MG63 (cell line): ENCODE measurements around the gene DHCR7. TPM values are rescaled to one million over a fixed set of nuclear protein-coding genes. Genes with fewer than 3 reads are reported as not detected.

Source experiments
- DNase-seq: peaks from one replicate; pipeline ENCODE4 v3.0.0-alpha.2; 2020
- H3K27me3 ChIP-seq: fragments of 250-450 bp; sonication (Bioruptor Pico); 2 replicates; pipeline ENCODE4 v1.5.1; 2020; ENCODE audit warnings: mild to moderate bottlenecking, moderate library complexity
- H3K36me3 ChIP-seq: fragments of 250-450 bp; sonication (Bioruptor Pico); 2 replicates; pipeline ENCODE4 v1.5.1; 2020; ENCODE audit warnings: mild to moderate bottlenecking, moderate library complexity
- H3K4me3 ChIP-seq: fragments of 250-450 bp; sonication (Bioruptor Pico); 2 replicates; pipeline ENCODE4 v1.5.1; 2020; ENCODE audit warnings: mild to moderate bottlenecking, moderate library complexity
- H3K9me3 ChIP-seq: fragments of 250-450 bp; sonication (Bioruptor Pico); 2 replicates; pipeline ENCODE4 v1.5.1; 2020; ENCODE audit warnings: mild to moderate bottlenecking, moderate library complexity
- total RNA-seq: library from RNA; depleted of rRNA; stranded (reverse); fragments of >200 nt; shearing (Covaris generic); gene quantifications from 2 replicates; pipeline ENCODE4 v1.2.3, GENCODE V29; 2014; ENCODE audit warnings: low replicate concordance

Gene DHCR7
- total RNA-seq, 1 experiment from 2014 or later, result 32.4 TPM

- DNase-seq, result no peak
- peaks cover 4% of the 10 kb centered on the region; the same call in 1 of the 2 replicates for H3K36me3 ChIP-seq
- H3K9me3 ChIP-seq, result no peaks in the 10 kb centered on the region
- no peak overlapping the region for H3K4me3 ChIP-seq
- H3K27me3 ChIP-seq, result no peaks in the 10 kb centered on the region
Observed at GRCh38 chr11:71465054-71465453, 16.9 kb upstream of the DHCR7 start.

GRCh38 chr11:71463331-71464211 is 15.4 kb upstream of the DHCR7 start:
- no peak for DNase-seq
- H3K36me3 ChIP-seq, result peaks cover 9% of the 10 kb centered on the region

DNA sequence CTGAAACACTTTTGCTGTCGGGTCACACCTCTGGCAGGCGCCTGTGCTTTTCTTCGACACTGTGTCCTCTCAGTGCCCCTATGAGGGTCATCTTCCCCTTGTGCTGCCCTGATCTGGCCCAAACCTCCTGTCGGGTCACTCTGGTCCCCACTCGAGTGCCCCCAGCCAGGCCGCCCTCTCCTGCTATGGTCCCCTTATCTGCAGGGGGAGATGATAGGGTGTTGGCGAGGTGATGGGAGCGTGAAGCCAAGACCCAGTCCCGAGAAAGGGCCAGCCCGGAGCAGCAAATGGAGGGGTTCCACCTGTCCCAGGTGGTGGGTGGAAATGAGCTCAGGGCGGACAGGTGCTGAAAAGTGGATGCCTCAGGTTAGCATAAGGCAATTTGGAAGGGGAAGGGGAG is 14.5 kb upstream of the DHCR7 start:
- H3K27me3 ChIP-seq, result no peaks in the 10 kb centered on the region
- H3K36me3 ChIP-seq, result peaks cover 9% of the 10 kb centered on the region
- no peaks in the 10 kb centered on the region for H3K9me3 ChIP-seq
- H3K4me3 ChIP-seq, result no peak overlapping the region
- no peak for DNase-seq

More at GRCh38 chr11:71463331-71464211, 15.4 kb upstream of the DHCR7 start:
- H3K4me3 ChIP-seq, result no peak overlapping the region
- no peaks in the 10 kb centered on the region for H3K27me3 ChIP-seq
- no peaks in the 10 kb centered on the region for H3K9me3 ChIP-seq

- H3K36me3 ChIP-seq, result peaks cover 7% of the 10 kb centered on the region
- DNase-seq, result no peak
- no peak overlapping the region for H3K4me3 ChIP-seq
Observed at GRCh38 chr11:71461696-71462095, 13.5 kb upstream of the DHCR7 start.

DNA sequence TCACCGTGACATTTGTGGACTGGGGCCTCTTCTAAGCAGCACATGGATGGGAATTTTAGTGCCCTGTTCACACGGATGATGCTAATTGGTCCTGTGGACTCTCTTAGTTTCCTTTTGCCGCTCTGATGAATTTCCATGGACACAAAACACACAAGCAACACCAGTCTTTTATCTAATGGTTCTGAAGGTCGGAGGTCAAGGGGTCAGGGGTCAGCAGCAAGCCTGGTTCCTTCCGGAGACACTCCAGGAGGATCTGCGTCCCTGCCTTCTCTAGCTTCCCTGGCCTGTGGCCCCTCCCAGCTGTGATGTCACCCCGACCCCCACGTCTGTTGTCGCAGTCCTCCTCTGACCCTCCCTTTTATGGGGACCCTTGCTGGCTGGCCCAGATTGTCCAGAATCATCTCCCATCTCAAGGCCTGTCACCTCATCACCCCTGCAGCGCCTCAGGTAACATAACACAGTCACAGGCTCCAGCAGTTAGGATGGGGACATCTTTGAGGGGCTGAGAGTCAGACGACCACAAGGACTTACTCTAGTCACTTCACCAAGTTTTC is 11.7 kb upstream of the DHCR7 start:
- H3K36me3 ChIP-seq, result peaks cover 21% of the 10 kb centered on the region
- H3K4me3 ChIP-seq, result no peak overlapping the region

More at GRCh38 chr11:71461696-71462095, 13.5 kb upstream of the DHCR7 start:
- Histone ChIP-seq H3K9me3 (no peaks in the 10 kb centered on the region), H3K27me3 (no peaks in the 10 kb centered on the region)

GRCh38 chr11:71459076-71459766 is 11.0 kb upstream of the DHCR7 start:
- H3K36me3 ChIP-seq, result peaks cover 21% of the 10 kb centered on the region

More for the DNA sequence above, 11.7 kb upstream of the DHCR7 start:
- no peak for DNase-seq
- H3K9me3 ChIP-seq, result no peaks in the 10 kb centered on the region
- no peaks in the 10 kb centered on the region for H3K27me3 ChIP-seq

DNA sequence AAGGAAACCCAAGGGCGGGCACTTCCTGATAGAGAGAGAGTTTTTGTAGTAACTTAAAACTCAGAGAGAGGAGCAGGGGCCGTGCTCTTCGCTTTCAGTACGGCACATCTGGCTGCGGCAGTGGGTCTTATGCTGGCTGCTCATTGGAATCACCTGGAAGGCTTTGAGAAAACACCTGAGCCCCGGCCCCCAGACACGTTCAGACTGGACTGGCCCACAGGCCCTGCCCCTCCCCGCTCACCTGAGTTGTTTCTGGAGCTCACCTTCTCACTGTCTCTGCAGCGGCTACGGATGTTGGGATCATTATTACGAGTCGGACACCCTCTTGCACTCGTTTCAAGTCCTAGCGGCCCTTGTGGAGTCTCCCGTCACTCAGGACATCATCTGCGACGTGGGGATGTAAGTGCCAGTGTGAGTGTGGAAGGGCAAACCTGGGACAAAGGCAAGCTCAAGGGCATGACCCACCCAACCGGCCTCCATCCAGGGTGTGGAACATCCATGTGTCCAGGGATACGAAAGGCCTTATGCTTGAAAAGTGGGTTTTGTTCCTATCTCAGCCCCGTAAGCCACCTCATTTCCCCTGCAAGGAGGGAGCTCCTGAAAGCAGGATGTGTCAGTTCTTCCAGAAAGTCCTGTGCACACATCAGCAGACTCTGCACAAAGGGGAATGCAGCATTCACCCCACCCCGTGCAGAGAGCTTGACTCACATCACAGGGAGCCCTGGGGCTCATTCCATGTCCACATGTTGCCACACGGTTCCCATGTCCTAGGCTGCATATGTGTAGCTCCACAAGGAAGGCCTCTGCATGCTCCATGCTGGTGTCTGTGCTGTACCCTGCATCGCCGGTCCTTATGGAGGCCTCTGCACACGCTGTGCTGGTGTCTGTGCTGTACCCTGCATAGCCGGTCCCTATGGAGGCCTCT is 10.2 kb upstream of the DHCR7 start:
- no peak overlapping the region for H3K4me3 ChIP-seq
- no peaks in the 10 kb centered on the region for H3K9me3 ChIP-seq
- H3K27me3 ChIP-seq, result no peaks in the 10 kb centered on the region
- no peak for DNase-seq
- H3K36me3 ChIP-seq, result peaks cover 21% of the 10 kb centered on the region

More at GRCh38 chr11:71459076-71459766, 11.0 kb upstream of the DHCR7 start:
- no peak for DNase-seq
- H3K27me3 ChIP-seq, result no peaks in the 10 kb centered on the region
- no peak overlapping the region for H3K4me3 ChIP-seq
- no peaks in the 10 kb centered on the region for H3K9me3 ChIP-seq

GRCh38 chr11:71456831-71457230 is 8.6 kb upstream of the DHCR7 start:
- Histone ChIP-seq H3K27me3 (no peaks in the 10 kb centered on the region), H3K36me3 (peaks cover 21% of the 10 kb centered on the region), H3K4me3 (no peak overlapping the region), H3K9me3 (no peaks in the 10 kb centered on the region)
- DNase-seq, result no peak

DNA sequence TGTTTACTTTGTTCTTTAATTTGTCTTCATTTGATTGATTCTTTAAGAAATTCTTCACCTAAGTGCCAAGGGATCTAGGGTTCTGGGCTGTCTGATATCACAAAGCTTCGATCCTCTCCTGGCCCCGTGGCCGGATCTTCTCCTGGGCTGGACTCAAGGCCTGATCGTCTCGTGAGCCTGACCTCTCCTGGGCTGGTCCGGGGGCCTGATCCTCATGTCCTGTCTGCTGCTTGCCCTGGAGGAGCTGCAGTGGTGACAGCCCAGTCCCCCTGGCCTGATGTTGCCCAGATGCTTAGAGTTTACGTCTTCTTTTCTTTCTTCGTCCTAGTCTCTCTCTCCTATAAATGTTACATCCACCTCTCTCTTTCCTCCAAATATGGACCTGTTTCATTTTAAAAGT is 8.1 kb upstream of the DHCR7 start:
- Histone ChIP-seq H3K4me3 (no peak overlapping the region), H3K36me3 (peaks cover 21% of the 10 kb centered on the region), H3K9me3 (no peaks in the 10 kb centered on the region), H3K27me3 (no peaks in the 10 kb centered on the region)
- DNase-seq, result no peak

- Histone ChIP-seq H3K4me3 (no peak overlapping the region), H3K9me3 (no peaks in the 10 kb centered on the region), H3K27me3 (no peaks in the 10 kb centered on the region), H3K36me3 (peaks cover 17% of the 10 kb centered on the region)
- no peak for DNase-seq
Observed at GRCh38 chr11:71454470-71455113, 6.4 kb upstream of the DHCR7 start.

GRCh38 chr11:71453918-71454304 is 5.7 kb upstream of the DHCR7 start:
- no peaks in the 10 kb centered on the region for H3K27me3 ChIP-seq
- peaks cover 17% of the 10 kb centered on the region for H3K36me3 ChIP-seq
- peak overlapping the region; percentile 92 for H3K4me3 ChIP-seq
- no peaks in the 10 kb centered on the region for H3K9me3 ChIP-seq
- no peak for DNase-seq

DNA sequence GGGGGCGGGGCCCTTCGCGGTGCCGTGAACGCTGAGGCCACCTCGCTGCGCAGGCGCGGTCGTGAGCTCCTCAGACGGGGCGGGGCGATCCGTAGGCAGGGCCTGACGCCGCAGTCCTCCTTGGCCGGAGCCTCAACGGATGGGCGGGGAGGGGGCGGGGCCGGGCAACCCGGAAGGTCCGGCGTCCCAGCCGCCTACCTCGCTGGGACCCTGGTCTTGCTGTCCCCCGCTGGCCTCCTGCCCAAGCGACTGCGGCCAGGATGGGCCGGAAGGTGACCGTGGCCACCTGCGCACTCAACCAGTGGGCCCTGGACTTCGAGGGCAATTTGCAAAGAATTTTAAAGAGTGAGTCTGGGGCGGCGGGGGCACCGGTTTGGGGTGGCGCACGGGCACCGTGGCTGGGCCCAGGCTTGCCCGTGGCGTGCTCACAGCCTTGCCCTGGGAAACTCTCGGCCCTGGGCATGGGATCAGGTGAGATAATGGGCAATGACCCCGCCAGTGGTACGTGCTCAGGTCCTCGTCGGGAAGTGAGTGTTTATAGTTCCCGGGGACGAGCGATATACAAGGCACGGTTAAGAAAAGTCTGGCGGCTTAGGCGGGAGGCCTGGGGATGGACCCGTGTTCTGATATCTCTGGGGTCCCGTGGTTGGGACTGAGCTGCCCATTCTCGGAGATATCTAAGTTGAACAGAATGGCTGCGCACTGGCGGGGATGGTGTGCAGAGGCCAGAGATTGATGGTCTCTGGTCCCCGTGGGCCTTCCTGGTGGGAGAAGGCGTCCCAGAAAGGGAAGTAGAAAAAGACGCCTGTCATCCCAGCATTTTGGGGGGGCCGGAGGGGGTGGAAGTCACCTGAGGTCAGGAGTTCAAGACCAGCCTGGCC is 5.1 kb upstream of the DHCR7 start, which contains the start of gene NADSYN1:
TSS of gene NADSYN1 (plus strand) at position 167 of the 881 bp plus-strand sequence. CDS start at position 261, 94 bp downstream.
- peak; percentile 95 for DNase-seq
- no peaks in the 10 kb centered on the region for H3K27me3 ChIP-seq
- H3K4me3 ChIP-seq, result peak within 1 kb of the TSS; percentile 92
- no peaks in the 10 kb centered on the region for H3K9me3 ChIP-seq
- peaks cover 17% of the 10 kb centered on the region for H3K36me3 ChIP-seq

- peak overlapping the region; percentile 92 for H3K4me3 ChIP-seq
Observed at GRCh38 chr11:71452199-71453036, 4.2 kb upstream of the DHCR7 start.

GRCh38 chr11:71451596-71452198 is 3.5 kb upstream of the DHCR7 start:
- no peak for DNase-seq
- Histone ChIP-seq H3K9me3 (no peaks in the 10 kb centered on the region), H3K36me3 (peaks cover 15% of the 10 kb centered on the region), H3K27me3 (no peaks in the 10 kb centered on the region), H3K4me3 (no peak overlapping the region)

More at GRCh38 chr11:71452199-71453036, 4.2 kb upstream of the DHCR7 start:
- peaks cover 17% of the 10 kb centered on the region for H3K36me3 ChIP-seq
- no peaks in the 10 kb centered on the region for H3K9me3 ChIP-seq
- DNase-seq, result no peak
- no peaks in the 10 kb centered on the region for H3K27me3 ChIP-seq
